Measurements from ENCODE around the gene ZHX3. TPM values are rescaled to one million over a fixed set of nuclear protein-coding genes. Genes with fewer than 3 reads are reported as not detected.

ZHX3 gene
- total RNA-seq, 4 donors from 2014 or later = 57.8 to 74.8 (median 60.5) TPM

DNA sequence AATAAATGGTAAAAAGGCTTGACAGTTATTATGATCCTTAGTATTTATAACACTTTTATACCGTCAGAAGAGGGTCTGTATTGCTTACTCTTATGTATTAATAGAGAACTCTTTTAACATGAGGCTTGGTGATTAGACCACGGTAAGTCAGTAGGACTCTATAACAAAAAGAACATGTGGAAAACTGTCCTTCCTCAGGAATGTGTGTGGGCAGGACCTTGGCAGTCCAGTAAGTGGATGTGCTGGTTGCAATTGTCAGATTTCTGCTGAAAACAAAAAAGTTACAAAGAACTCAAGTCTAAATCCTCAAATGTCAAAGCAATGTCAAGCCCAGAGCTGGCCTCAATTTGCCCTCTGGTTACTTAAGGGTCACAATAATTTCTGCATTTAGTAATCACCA, 99.1 kb downstream of the ZHX3 start:
- H3K36me3 ChIP-seq = no peaks in the 10 kb centered on the region
- H3K27me3 ChIP-seq = no peaks in the 10 kb centered on the region
- peak in 1 of 2 donors; percentile 23 for DNase-seq
- H3K4me1 ChIP-seq = peaks cover 32 to 33% of the 10 kb centered on the region in 2 donors
- no peak overlapping the region for H3K4me3 ChIP-seq (replicated peaks in 1 of 3)
- H3K27ac ChIP-seq = no peak overlapping the region
- H3K9me3 ChIP-seq = no peaks in the 10 kb centered on the region
- 83 to 91% methylated on average over 2 of the region's 2 CpGs for WGBS, 2 donors
- intact Hi-C loops (cut with DNase I) = no loop called here
- no peak for TF ChIP-seq POLR2A (IDR thresholded peaks at IDR 0.05)
- TF ChIP-seq, protein P1, sequence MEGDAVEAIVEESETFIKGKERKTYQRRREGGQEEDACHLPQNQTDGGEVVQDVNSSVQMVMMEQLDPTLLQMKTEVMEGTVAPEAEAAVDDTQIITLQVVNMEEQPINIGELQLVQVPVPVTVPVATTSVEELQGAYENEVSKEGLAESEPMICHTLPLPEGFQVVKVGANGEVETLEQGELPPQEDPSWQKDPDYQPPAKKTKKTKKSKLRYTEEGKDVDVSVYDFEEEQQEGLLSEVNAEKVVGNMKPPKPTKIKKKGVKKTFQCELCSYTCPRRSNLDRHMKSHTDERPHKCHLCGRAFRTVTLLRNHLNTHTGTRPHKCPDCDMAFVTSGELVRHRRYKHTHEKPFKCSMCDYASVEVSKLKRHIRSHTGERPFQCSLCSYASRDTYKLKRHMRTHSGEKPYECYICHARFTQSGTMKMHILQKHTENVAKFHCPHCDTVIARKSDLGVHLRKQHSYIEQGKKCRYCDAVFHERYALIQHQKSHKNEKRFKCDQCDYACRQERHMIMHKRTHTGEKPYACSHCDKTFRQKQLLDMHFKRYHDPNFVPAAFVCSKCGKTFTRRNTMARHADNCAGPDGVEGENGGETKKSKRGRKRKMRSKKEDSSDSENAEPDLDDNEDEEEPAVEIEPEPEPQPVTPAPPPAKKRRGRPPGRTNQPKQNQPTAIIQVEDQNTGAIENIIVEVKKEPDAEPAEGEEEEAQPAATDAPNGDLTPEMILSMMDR (IDR thresholded peaks at IDR 0.05) = no peak

DNA sequence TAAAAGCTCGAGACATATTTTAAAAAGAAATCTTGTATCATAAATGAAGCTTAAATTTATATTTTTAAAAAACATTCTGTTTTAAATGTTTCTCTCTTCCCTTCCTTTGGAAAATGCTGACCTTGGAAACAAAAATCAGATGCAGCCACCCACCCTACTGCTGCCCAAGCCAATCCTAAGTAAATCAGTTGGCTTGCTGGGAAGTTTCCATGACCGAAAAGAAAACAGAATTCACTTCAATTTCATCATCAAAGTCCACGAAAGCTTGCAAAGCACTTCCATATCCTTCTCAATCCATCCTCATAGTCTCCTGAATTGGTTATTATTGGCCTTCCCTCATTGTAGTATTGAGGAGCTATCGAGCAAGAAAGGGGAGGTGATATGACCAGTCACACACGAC, 100.1 kb downstream of the ZHX3 start:
- no peak for DNase-seq
- intact Hi-C loops (cut with DNase I) = no loop called here
- H3K4me1 ChIP-seq = peaks cover 29 to 30% of the 10 kb centered on the region in 2 donors
- WGBS, 2 donors = 80 to 92% methylated on average over 5 of the region's 5 CpGs
- no peaks in the 10 kb centered on the region for H3K9me3 ChIP-seq
- no peaks in the 10 kb centered on the region for H3K27me3 ChIP-seq
- TF ChIP-seq, protein P1 (IDR thresholded peaks at IDR 0.05) = no peak
- TF ChIP-seq POLR2A (IDR thresholded peaks at IDR 0.05) = no peak
- no peak overlapping the region for H3K27ac ChIP-seq
- no peak overlapping the region for H3K4me3 ChIP-seq (replicated peaks in 1 of 3)
- no peaks in the 10 kb centered on the region for H3K36me3 ChIP-seq

DNA sequence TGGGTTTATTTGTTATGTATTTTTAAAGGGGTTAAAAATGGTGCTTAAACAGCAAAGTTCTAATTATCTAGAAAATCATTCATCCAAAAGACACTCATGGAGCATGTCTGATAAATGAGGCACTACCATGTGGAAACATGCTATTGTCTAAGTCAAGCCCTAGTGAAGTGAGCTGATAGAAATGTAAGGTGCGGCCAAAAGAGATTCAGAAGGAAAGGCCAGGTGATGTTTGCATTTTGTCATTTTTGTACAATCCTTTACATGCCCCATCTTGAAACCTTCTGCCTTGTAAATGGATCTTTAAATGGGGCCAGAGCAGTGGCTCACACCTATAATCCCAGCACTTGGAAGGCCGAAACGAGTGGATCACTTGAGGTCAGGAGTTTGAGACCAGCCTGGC, 102.9 kb downstream of the ZHX3 start:
- peaks cover 16 to 18% of the 10 kb centered on the region in 2 donors for H3K4me1 ChIP-seq
- no peaks in the 10 kb centered on the region for H3K9me3 ChIP-seq
- no peaks in the 10 kb centered on the region for H3K27me3 ChIP-seq
- no peak for DNase-seq
- 97% methylated on average over 3 of the region's 3 CpGs for WGBS, 2 donors
- no peaks in the 10 kb centered on the region for H3K36me3 ChIP-seq
- no peak overlapping the region for H3K4me3 ChIP-seq (replicated peaks in 1 of 3)
- intact Hi-C loops (cut with DNase I) = no loop called here
- H3K27ac ChIP-seq = peak overlapping the region in 1 of 3 donors; percentile 30
- TF ChIP-seq, protein P1 (IDR thresholded peaks at IDR 0.05) = no peak
- no peak for TF ChIP-seq POLR2A (IDR thresholded peaks at IDR 0.05)

DNA sequence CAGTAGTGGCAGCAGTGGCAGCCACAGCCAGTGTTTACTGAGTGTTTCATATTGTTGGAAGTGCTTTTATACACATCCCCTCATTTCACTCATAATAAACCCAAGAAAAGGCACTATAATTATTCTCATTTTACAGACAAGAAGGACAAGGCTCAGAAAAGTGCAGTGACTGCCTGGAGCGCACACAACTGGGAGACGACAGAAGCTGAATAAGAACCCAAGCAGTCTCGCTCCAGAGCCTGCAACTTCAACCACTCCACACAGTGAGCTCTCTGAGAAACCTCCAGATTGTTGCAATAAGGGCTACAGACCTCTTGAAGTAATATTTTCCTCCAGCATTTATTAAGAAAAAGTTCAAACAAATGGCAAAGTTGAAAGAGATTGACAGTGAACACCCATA, 103.3 kb downstream of the ZHX3 start:
- Histone ChIP-seq H3K27ac (peak overlapping the region in 2 of 3 donors; percentile 20 to 30), H3K27me3 (no peaks in the 10 kb centered on the region), H3K36me3 (no peaks in the 10 kb centered on the region), H3K9me3 (no peaks in the 10 kb centered on the region), H3K4me3 (replicated peaks in 1 of 3) (no peak overlapping the region), H3K4me1 (peaks cover 16 to 18% of the 10 kb centered on the region in 2 donors)
- intact Hi-C loops (cut with DNase I) = no loop called here
- peak; percentile 51 to 56 for DNase-seq
- TF ChIP-seq, protein P1 (IDR thresholded peaks at IDR 0.05) = no peak
- no peak for TF ChIP-seq POLR2A (IDR thresholded peaks at IDR 0.05)
- WGBS, 2 donors = 37 to 49% methylated on average over 3 of the region's 3 CpGs

DNA sequence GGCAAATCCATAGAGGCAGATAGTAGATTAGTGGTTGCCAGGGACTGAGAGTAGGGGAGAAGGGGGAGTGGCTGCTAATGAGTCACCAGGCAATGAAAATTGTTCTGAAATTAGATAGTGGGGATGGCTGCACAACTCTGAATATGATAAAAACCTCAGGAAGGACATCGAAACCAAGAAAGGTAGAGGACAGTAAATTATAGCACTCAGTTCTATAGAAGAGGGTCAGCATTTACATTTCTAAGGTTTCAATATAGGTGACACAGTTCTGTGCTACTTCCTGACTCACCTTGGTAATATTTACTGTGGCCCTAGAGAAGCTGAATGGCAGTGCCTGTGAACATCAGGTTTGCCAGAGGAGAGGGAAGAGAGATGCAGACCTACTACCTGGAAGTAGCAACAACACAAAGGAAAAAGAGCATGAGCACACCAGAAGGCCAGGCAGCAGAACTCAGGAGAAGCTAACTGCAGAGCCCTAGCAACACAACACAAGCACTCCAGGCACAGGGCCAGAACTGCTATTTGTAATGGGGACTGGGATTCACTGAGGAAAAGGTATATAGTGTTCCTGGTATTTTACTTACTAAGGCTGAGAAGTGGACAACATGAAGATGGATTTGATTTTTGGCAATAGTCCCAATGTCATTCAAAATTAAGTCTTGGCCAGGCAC, 104.2 kb downstream of the ZHX3 start:
- H3K27ac ChIP-seq = peak overlapping the region in 2 of 3 donors; percentile 20 to 30
- H3K9me3 ChIP-seq = no peaks in the 10 kb centered on the region
- peaks cover 16 to 18% of the 10 kb centered on the region in 2 donors for H3K4me1 ChIP-seq
- H3K4me3 ChIP-seq (replicated peaks in 1 of 3) = no peak overlapping the region
- intact Hi-C loops (cut with DNase I) = no loop called here
- 84 to 89% methylated on average over 1 of the region's 1 CpG for WGBS, 2 donors
- TF ChIP-seq, protein P1 (IDR thresholded peaks at IDR 0.05) = no peak
- TF ChIP-seq POLR2A (IDR thresholded peaks at IDR 0.05) = no peak
- no peaks in the 10 kb centered on the region for H3K36me3 ChIP-seq
- H3K27me3 ChIP-seq = no peaks in the 10 kb centered on the region
- peak; percentile 65 to 78 for DNase-seq
